Measurements from ENCODE around the gene ST3GAL3.

Gene ST3GAL3

GRCh38 chr1:43882763-43883162 lies 175.4 kb downstream of the ST3GAL3 start:
- DNase-seq, result no peak

- no peak for DNase-seq
These were observed 176.0 kb downstream of the ST3GAL3 start for GRCh38 chr1:43883321-43883720.

GRCh38 chr1:43885279-43885801 lies 178.0 kb downstream of the ST3GAL3 start:
- no peak for DNase-seq

GRCh38 chr1:43887748-43888147 lies 180.4 kb downstream of the ST3GAL3 start:
- no peak for DNase-seq

GRCh38 chr1:43890815-43891214 lies 183.5 kb downstream of the ST3GAL3 start:
- DNase-seq, result no peak

GRCh38 chr1:43893006-43893405 lies 185.7 kb downstream of the ST3GAL3 start:
- DNase-seq, result no peak

- no peak for DNase-seq
These were observed 191.6 kb downstream of the ST3GAL3 start for GRCh38 chr1:43898981-43899380.

GRCh38 chr1:43900386-43900785 lies 193.1 kb downstream of the ST3GAL3 start:
- no peak for DNase-seq

- DNase-seq, result no peak
These were observed 194.0 kb downstream of the ST3GAL3 start for GRCh38 chr1:43901196-43901961.

- DNase-seq, result no peak
These were observed 194.9 kb downstream of the ST3GAL3 start for GRCh38 chr1:43902058-43902831.

GRCh38 chr1:43904660-43905551 lies 197.6 kb downstream of the ST3GAL3 start:
- DNase-seq, result no peak

GRCh38 chr1:43908226-43908625 lies 200.9 kb downstream of the ST3GAL3 start:
- no peak for DNase-seq

GRCh38 chr1:43908858-43909257 lies 201.5 kb downstream of the ST3GAL3 start:
- no peak for DNase-seq

- no peak for DNase-seq
These were observed 203.0 kb downstream of the ST3GAL3 start for GRCh38 chr1:43910343-43910742.

GRCh38 chr1:43912607-43913006 lies 205.3 kb downstream of the ST3GAL3 start:
- no peak for DNase-seq

GRCh38 chr1:43913051-43913501 lies 205.7 kb downstream of the ST3GAL3 start:
- DNase-seq, result no peak

GRCh38 chr1:43913666-43914360 lies 206.5 kb downstream of the ST3GAL3 start:
- no peak for DNase-seq

- DNase-seq, result no peak
These were observed 207.5 kb downstream of the ST3GAL3 start for GRCh38 chr1:43914576-43915525.

- no peak for DNase-seq
These were observed 212.6 kb downstream of the ST3GAL3 start for GRCh38 chr1:43919906-43920305.

- no peak for DNase-seq
These were observed 213.7 kb downstream of the ST3GAL3 start for GRCh38 chr1:43921022-43921421.

GRCh38 chr1:43924516-43924915 lies 217.2 kb downstream of the ST3GAL3 start:
- no peak for DNase-seq

All from CD4-positive, alpha-beta T cell treated with Interleukin-15 for 1 hour (primary cell).